ENCODE measurements around the gene C4orf33. TPM values are rescaled to one million over a fixed set of nuclear protein-coding genes. Genes with fewer than 3 reads are reported as not detected.

The C4orf33 gene
- total and polyA plus RNA-seq, 9 of the 15 experiments (the other 6 are each of a cell fraction or from before 2014, with no cell fraction given) = 16.7 to 42.0 (median 27.5) TPM

GRCh38 chr4:129093191-129093920 is 2.6 kb upstream of the C4orf33 start, which contains the start of gene SCLT1 (continued):
- TF ChIP-seq HMGXB4 (CRISPR knock-in tag; IDR thresholded peaks at IDR 0.05) (0 out of 2 replicates have a peak, but pooled peaks have one; percentile 66), RBM22 (IDR thresholded peaks at IDR 0.05; ENCODE audit: low read depth, low read length, poor library complexity, severe bottlenecking) (no peak), ZNF444 (CRISPR knock-in tag; IDR thresholded peaks at IDR 0.05) (no peak), U2AF2 (optimal IDR thresholded peaks at IDR 0.05; ENCODE audit: low read depth, low read length) (no peak), CEBPB (tag; IDR thresholded peaks at IDR 0.05) (peak; percentile 99), HMGN3 (IDR thresholded peaks at IDR 0.05; ENCODE audit: borderline replicate concordance, extremely low read depth, insufficient read length, low read depth, low read length) (peak; percentile 58), ZNF12 (CRISPR knock-in tag; IDR thresholded peaks at IDR 0.05) (no peak), ZNF707 (CRISPR knock-in tag; conservative IDR thresholded peaks at IDR 0.05) (no peak), CHD1 (IDR thresholded peaks at IDR 0.05; ENCODE audit: low read length) (peak; percentile 13), GABPA (tag; conservative IDR thresholded peaks at IDR 0.05; ENCODE audit: low read depth) (peak; percentile 79)
- TF ChIP-seq, protein P1, sequence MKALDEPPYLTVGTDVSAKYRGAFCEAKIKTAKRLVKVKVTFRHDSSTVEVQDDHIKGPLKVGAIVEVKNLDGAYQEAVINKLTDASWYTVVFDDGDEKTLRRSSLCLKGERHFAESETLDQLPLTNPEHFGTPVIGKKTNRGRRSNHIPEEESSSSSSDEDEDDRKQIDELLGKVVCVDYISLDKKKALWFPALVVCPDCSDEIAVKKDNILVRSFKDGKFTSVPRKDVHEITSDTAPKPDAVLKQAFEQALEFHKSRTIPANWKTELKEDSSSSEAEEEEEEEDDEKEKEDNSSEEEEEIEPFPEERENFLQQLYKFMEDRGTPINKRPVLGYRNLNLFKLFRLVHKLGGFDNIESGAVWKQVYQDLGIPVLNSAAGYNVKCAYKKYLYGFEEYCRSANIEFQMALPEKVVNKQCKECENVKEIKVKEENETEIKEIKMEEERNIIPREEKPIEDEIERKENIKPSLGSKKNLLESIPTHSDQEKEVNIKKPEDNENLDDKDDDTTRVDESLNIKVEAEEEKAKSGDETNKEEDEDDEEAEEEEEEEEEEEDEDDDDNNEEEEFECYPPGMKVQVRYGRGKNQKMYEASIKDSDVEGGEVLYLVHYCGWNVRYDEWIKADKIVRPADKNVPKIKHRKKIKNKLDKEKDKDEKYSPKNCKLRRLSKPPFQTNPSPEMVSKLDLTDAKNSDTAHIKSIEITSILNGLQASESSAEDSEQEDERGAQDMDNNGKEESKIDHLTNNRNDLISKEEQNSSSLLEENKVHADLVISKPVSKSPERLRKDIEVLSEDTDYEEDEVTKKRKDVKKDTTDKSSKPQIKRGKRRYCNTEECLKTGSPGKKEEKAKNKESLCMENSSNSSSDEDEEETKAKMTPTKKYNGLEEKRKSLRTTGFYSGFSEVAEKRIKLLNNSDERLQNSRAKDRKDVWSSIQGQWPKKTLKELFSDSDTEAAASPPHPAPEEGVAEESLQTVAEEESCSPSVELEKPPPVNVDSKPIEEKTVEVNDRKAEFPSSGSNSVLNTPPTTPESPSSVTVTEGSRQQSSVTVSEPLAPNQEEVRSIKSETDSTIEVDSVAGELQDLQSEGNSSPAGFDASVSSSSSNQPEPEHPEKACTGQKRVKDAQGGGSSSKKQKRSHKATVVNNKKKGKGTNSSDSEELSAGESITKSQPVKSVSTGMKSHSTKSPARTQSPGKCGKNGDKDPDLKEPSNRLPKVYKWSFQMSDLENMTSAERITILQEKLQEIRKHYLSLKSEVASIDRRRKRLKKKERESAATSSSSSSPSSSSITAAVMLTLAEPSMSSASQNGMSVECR (CRISPR knock-in tag; IDR thresholded peaks at IDR 0.05) = peak; percentile 72; the same call in 1 of the 2 replicates
- TF ChIP-seq, protein P2, sequence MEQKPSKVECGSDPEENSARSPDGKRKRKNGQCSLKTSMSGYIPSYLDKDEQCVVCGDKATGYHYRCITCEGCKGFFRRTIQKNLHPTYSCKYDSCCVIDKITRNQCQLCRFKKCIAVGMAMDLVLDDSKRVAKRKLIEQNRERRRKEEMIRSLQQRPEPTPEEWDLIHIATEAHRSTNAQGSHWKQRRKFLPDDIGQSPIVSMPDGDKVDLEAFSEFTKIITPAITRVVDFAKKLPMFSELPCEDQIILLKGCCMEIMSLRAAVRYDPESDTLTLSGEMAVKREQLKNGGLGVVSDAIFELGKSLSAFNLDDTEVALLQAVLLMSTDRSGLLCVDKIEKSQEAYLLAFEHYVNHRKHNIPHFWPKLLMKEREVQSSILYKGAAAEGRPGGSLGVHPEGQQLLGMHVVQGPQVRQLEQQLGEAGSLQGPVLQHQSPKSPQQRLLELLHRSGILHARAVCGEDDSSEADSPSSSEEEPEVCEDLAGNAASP (IDR thresholded peaks at IDR 0.05) = no peak
- TF ChIP-seq, protein P3, sequence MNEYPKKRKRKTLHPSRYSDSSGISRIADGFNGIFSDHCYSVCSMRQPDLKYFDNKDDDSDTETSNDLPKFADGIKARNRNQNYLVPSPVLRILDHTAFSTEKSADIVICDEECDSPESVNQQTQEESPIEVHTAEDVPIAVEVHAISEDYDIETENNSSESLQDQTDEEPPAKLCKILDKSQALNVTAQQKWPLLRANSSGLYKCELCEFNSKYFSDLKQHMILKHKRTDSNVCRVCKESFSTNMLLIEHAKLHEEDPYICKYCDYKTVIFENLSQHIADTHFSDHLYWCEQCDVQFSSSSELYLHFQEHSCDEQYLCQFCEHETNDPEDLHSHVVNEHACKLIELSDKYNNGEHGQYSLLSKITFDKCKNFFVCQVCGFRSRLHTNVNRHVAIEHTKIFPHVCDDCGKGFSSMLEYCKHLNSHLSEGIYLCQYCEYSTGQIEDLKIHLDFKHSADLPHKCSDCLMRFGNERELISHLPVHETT (CRISPR knock-in tag; conservative IDR thresholded peaks at IDR 0.05 in 1 of 2, IDR thresholded peaks at IDR 0.05 in 1 of 2) = no peak; a peak in 1 of 4 replicates
- TF ChIP-seq, protein P4, sequence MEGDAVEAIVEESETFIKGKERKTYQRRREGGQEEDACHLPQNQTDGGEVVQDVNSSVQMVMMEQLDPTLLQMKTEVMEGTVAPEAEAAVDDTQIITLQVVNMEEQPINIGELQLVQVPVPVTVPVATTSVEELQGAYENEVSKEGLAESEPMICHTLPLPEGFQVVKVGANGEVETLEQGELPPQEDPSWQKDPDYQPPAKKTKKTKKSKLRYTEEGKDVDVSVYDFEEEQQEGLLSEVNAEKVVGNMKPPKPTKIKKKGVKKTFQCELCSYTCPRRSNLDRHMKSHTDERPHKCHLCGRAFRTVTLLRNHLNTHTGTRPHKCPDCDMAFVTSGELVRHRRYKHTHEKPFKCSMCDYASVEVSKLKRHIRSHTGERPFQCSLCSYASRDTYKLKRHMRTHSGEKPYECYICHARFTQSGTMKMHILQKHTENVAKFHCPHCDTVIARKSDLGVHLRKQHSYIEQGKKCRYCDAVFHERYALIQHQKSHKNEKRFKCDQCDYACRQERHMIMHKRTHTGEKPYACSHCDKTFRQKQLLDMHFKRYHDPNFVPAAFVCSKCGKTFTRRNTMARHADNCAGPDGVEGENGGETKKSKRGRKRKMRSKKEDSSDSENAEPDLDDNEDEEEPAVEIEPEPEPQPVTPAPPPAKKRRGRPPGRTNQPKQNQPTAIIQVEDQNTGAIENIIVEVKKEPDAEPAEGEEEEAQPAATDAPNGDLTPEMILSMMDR (IDR thresholded peaks at IDR 0.05 in 2 of 3, conservative IDR thresholded peaks at IDR 0.05 in 1 of 3; ENCODE audit: insufficient read depth in 2 of 3, low read depth in 1 of 3, low read length in 3 of 3) = no peak

Data from K562 (cell line).